HL-60/S4 treated with retinoic acid at 250 ng/mL for 4 days and 3 days (cell line): ENCODE results near the gene PDIK1L.

Experiments
- in situ Hi-C: fragments of 300-500 bp; cut with MboI; formaldehyde crosslinking; loops from 2 replicates; pipeline ENCODE4 v1.7.0; 2022; ENCODE audit warnings: low sequenced_read_pairs

PDIK1L gene

DNA sequence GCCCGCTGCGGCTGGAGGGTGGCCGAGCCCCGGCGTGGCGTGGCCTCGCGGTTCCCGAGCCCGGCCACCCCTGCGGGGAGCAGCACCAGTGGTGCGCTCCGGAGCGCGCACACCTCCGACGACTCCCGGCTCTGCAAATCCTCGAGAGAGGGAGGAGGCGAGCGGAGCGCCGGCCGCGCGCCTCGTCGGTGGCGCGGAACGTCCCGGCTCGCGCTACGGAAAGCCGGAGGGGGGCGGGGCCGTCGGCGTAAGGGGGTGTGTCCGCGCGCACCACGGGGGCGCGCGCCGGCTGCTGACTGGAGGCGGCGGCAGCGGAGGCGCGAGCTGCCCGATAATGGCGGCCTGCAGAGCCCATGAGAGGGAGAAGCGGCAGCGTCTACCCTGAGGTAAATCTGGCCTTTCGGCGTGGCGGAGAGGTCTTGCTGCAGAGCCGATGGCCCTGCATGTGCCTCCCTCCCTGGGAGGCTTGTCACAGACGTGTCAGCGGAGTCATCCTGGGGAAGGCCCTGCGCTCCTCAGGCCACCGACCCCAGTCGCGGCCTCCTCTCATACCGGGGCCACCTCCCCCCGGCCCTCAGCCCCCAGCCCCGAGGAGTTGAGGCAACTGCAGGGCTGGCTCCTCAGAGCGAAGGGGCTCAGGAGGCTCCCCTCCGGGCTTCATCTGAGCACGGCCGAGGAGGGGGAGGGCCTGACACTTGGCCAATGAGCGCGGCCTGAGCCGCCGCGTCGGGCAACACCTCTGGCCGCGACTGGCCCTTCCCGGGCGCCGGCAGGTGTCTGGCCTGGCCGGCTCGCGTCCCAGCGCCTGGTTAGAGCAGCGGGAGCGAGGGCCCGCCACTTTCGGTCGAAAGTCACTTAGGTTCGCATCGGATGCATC, at the start of gene PDIK1L:
Gene PDIK1L, plus strand, starts transcription at position 295 of the 877 bp plus-strand sequence. CDS start 2,485 bp downstream, outside the sequence.
- in situ Hi-C loops: loop anchor here (5.0 kb wide), 1 partner anchor 36 kb away; no protein-coding TSS in a partner anchor

DNA sequence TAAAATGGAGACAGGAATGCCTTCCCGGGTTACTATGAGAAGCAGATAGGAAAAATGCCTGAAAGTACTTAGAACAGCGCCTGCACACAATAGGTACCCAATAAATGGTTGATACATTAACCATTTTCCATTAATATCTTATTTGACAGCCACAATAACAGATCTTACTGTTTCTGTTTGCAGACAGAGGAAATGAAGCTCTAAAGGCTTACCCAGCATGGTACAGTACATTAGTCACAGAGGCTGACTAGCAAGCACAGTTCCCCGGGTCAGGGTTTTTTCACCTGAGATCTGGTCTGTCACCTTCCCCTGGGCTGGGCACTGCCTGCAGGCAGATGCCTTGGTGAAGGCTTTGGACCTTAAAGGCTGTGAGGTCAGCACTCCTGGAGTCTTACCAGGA, 47.1 kb upstream of the PDIK1L start:
- in situ Hi-C loops: no loop called here

DNA sequence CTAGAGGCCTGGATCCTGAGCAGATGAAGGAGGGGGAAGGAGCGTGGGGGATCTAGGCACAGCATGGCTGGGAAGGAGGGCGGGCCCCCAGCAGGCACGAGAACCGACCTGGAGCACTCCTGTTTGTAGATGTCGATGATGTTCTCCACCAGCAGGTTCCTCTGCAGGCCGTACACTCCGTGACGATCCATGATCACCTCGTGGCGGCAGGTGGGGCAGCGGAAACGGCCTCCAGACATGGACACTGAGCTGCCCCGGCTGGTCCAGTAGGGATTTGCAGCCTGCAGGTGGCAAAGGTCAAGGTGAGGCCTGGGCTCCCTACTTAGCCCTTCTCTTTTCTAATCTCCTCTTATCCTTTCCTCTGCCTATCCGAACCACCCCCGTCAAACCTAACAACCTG, 45.5 kb upstream of the PDIK1L start:
- in situ Hi-C loops: no loop called here

DNA sequence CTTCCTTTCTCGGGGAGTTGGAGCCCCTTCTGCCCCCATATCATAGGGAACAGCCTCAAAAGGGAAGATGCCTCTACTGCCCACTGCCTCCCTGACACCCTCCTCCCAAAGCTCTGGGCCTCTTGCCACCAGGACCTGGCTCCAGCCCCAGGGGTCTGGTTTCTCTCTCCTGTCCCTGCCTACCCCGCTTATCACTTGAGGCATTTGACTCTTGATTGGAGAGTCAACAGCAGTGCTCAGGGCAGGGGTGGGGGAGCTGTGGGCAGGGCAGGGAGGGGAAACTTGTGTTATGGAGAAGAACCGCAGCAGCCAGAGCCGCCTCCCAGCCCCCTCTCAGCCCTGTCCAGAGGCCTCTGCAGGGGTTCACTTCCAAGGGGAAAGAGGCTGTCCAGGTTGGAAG, 44.8 kb upstream of the PDIK1L start:
- in situ Hi-C loops: no loop called here

DNA sequence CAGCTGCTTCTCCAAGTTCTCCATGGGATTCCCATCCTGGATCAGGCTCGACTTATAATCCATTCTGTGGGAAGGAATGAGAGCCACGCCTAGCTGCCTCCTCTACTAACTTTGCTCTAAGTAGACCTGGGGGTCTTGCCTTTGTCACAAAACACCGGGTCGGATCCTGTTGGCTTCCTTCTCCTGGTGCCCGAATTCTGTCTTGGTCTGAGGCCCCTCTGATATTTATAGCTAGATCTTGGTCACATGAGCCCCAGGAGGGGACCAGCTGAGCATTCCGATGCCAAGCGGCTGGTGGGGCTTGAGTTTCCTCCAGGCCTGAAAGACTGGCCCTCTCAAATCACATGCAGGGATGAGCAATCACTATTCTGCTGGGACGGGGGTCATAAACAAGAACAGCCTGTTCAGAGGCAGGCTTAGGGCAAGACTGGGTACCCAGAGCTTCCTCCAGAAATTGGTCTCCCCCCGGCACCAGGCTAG, 44.2 kb upstream of the PDIK1L start, which contains the start of gene TRIM63:
Gene TRIM63, minus strand, starts transcription at position 199 of the 480 bp plus-strand sequence. Its CDS starts 136 bp downstream, at position 63.
- in situ Hi-C loops: no loop called here

DNA sequence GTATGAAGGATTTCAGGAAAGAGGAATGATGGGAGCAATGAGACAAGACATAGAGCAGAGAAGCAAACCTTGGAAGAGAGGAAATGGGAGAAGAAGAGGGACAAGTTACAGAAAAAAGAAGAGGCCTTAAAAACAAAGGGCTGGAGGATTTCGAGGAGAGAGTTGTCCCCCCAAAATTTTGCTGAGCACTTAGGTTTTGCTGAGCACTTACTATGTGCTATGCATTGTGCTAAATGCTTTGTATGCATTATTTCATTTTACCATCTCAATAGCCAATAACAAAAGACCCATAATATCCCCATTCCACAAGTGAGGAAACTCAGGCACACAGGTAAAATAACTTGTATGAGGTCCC, 41.7 kb upstream of the PDIK1L start:
- in situ Hi-C loops: no loop called here

DNA sequence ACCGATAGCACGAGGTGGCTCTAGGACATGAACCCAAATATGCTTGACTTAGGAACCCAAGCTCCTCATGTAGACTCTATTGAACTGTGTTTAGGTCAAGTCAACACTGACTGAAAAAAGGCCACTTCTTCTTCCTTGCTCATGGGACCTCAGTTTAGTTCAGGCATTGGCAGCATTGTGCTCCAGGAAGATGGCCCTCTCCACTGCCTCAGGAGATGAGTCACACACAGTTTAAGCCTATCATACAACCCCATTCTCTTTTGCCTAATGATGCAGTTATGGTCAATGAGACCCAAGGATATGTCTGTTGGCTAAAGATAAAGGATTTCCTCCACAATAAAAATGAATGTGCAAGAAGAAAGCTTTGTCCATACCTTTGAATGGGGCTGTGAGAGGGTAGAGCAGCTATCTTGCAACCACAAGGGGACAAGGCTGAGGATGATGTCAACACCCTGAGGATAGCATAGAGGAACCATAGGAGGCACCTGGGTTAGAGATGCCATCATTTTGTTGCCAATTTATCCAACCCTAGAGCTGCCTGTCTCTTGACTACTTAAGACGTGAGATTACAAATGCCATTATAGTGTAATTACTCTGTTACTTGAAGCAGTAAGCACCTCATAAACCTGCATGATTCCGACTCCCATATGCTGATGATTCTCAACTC, 41.2 kb upstream of the PDIK1L start:
- in situ Hi-C loops: no loop called here

DNA sequence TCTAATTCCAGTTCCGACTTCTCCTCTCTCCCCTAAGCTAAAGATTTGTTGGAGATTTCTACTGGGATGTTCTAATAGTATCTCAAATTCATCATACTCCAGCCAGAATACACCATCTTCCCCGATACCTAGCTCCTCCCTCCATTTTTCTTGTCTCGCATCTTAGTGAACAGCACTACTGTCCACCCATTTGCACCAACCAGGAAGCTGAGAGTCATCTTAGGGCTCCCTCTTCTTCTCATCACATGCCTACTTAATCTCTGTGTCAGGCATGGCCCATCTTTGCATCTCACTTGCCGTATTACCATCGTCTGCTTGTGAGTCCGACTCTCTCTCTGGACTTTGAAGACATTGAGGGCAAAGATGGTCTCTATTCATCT, 40.7 kb upstream of the PDIK1L start:
- in situ Hi-C loops: no loop called here

DNA sequence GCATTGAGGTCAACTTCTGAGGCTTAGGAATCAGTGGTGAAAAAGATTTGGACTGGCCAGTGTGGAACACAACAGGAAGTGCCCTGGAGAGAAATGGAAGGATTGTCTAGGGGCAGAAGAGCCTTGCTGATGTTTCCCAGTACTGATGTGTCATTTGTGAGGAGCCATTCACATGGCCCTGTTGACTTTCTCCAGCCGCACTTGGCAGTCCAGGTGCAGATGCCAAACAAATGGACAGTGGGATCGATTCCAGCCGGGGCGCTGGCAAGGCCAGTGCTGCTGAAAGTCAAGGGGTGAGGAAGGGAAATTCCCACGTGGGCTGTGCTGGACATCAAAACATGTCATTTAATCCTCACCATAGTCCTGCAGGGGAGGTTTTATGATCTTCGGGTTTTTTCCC, 39.3 kb upstream of the PDIK1L start:
- in situ Hi-C loops: no loop called here

DNA sequence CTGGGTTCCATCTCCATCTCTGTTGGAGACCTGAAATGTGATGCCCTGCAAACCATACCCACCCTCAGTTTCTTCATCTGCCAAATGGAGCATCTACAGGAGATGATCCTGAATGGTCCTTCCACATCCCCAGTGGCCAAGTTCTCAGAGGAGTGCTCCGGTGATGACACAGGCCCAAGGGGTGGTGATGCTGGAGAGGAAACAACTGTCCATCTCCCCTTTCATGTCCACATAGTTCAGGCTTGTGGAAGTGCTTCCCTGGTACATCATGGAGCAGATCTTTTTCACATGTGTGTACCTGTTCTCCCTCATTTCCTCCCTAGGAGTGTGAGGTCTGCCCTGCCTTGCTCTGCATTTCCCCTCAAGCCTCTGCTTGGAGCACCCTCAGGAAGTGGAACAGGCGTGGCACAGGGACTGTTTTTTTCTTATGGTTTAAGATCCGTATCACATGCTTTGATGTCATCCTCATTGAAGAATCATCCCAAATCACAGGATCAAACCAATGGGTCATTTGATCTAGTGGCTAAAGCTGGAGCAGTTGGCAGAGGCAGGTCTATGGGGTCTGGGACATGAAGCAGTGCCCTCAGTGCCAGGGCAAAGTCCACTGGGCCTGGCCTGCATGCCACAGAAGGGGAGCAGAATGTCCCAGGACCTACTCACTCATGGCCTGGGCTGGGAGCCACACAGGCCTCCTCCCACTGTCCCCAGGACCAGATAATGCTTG, 36.0 kb upstream of the PDIK1L start:
- in situ Hi-C loops: no loop called here

DNA sequence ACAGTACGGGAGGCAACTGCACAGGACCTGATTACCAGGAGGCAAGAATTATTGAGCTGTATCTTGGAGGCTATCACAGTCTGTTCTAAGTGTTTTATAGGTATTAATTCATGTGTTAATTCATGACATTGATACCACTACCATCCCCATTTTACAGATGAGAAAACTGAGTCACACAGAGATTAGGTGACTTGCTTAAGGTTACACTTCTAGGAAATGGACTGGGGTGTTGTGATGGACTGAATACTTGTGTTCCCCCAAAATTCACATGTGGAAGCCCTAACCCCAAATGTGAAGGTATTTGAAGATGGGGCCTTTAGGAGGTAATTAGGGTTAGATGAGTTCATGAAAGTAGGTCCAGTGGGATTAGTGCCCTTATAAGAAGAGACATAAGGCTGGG, 34.1 kb upstream of the PDIK1L start:
- in situ Hi-C loops: no loop called here

DNA sequence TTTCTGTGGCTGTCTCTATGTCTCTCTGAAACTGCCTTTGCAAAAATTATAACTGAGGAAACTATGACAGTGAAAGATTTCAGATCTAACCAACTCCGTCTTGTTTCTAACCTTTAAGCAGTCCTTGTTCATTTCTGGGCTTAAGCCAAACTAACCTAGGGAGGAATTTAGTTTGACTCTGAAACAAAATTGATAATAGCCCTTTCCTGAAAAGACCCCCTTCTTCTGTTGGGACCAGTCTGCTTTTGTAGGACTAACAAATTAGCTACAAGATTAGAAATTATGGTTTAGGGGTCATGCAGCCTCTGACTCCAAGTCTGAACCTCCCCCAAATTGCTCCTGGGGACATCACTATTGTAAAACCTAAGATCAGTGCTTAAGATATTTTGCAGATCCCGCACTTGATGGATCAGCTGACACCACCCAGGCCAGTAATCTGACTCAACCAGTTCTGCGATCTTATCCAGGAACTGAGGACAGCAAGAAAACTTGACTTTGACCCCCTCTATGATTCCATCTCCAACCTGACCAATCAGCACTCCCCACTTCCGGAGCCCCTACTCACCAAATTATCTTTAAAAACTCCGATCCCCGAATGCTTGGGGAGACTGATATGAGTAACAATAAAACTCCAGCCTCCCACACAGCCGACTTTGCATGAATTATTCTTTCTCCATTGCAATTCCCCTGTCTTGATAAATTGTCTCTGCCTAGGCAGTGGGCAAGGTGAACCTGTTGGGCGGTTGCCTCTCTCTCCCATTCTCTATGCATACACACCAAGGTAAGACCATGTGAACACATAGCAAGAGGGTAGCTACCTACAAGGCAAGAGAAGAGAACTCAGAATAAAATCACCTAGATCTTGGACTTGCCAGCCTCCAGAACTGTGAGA, 33.1 kb upstream of the PDIK1L start:
- in situ Hi-C loops: no loop called here

DNA sequence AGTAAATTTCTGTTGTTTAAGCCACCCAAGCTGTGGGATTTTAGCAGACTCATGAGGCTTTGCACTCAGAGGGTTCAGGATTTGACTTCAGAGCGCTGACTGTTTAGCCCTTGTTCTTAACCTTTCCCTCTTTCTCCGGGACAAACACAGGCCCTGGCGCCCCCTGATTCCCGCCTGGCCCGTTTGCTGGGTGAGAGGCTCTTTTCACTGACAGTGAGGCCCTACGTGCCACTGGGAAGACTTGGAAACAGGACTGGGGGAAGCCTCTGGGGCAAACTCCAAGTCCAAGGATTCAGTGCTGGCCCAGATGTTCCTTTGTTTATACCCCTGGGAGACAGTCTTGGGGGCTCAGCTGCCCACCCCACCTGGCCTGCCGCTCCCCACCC, 32.5 kb upstream of the PDIK1L start:
- in situ Hi-C loops: no loop called here

DNA sequence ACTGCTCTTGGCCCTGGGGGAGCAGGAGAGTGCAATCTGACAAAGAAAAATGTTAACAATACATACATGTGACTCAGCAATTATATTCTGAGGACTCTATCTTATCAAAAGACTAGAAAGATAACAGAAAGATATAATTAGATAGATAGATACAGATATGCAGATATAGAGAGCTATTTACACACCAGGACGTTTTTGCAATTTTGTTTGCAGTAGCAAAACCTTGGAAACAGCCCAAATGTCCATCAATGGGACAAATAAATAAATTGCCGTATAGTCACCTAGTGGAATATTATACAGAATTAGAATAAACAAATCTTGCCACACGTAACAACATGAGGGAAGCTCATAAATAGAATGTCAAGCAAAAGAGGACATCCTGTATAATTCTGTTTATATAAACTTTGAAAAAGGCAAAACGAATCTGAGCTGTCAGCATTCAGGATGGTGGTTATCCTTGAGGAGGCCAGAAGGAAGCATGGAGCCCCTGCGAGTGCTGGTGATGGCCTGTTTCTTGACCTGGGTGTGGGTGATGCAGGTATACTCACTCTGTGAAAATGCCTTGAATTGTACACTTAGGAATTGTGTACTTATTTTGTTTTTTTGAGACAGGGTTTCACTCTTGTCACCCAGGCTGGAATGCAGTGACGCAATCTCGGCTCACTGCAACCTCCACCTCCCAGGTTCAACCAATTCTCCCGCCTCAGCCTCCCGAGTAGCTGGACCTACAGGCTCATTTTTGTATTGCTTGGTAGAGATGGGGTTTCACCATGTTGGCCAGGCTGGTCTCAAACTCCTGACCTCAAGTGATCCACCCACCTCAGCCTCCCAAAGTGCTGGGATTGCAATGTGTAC, 31.4 kb upstream of the PDIK1L start:
- in situ Hi-C loops: no loop called here

DNA sequence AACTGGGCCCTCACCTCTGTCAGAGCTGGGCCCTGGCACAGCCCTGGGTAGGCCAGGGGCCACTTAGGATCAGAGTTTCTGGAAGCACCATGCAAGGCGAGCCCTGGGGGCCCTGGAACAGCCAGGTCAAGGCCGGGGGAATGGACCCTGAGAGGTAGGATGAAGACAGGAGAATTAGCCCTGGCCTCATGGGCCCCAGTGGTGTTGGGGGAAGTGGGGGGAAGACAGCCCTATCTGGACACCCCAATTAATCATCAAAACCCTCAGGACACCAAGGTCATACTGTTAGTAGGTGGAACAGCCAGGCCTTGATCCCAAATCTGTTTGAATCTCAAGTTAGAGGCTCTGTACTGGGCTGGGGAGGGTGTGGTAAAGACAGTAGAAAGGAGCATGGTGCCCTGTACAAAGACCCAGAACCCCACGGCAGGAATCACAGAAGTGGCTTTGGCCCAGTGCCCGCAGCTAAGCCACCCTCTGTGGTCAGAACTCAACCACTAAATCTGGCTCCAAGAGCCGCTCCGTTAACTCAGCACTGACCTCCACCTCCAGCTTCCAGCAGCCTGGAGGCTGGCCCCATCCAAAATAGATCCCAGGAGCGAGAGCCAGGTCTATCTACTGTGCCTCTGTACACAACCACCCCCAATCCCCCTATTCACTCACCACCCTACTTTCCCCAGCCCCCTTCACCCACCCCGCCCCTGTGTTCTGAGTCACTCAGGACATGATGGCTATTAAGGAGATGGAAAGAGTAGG, 30.2 kb upstream of the PDIK1L start:
- in situ Hi-C loops: no loop called here

DNA sequence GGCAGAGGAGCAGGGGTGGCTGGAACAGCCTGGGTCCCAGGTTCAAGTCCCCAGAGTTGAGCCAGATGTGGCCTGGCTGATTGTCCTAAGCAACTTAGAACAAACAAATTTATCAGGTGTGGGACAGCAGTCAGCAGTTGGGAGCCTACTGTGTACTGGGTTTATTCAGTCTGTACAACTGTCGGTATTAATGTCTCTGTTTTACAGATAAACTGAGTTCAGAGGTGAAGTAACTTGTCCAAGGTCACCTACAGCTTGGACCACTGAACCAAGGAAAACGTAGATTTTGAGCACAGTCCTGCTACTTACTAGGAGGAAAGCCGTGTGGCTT, 29.6 kb upstream of the PDIK1L start:
- in situ Hi-C loops: no loop called here

DNA sequence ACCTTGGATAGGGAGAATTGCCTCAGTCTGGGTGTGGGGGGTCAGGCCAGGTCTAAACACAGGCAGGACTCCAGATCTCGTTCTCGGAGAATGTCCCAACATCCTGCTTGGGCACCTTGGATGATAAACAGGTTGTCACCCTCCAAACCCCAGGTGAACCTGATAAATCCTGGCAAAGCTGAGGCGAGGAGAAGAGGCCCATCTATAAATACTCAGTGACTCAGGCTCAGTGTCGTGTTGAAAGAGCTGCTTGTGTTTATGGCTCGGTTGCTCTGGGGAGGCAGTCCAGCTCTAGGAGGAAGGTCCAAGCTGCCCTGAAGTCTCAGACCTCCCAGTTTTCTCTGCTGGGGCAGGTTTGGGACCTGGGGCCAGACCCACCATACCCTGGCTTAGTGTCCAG, 28.4 kb upstream of the PDIK1L start:
- in situ Hi-C loops: no loop called here

DNA sequence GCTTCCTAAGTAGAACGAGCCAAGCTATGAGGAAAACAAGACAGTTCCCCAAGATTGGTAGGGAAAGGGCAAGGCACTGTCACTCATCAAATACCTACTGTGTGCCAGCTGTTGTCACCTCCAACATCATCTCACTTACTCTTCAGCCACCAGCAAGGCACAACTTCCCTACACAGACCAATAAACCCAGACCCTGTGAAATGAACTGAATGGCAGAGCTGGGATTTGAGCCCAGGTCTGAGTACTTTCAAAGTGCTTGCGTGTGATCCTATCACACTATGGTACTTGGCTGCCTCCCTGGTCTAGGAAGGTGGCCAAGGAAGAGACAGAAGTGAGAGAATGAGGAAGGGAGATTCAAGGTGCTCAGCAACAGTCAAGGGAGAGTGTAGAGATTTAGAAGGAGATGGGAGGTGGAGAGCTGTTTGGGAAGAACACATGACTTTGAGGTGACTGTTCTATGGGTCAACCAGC, 27.5 kb upstream of the PDIK1L start:
- in situ Hi-C loops: no loop called here

DNA sequence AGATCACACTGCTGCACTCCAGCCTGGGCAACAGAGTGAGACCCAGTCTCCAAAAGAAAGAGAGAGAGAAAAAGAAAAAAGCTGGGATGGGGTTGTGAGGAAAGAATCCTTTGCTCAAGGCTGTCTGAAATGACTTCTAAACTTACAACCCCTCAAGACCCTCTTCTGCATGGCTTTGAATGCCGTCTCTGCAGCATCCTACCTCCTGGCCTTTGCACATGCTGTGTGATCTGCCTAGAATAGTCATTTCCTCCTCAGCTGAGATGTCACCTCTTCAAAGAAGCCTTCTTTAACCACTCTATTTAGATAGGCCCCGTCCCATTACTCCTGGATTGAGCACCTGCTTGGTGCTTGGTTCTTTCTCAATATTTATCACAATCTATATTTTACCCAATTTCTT, 26.8 kb upstream of the PDIK1L start:
- in situ Hi-C loops: no loop called here
